ENCODE measurements around the gene CDC23.

DNA sequence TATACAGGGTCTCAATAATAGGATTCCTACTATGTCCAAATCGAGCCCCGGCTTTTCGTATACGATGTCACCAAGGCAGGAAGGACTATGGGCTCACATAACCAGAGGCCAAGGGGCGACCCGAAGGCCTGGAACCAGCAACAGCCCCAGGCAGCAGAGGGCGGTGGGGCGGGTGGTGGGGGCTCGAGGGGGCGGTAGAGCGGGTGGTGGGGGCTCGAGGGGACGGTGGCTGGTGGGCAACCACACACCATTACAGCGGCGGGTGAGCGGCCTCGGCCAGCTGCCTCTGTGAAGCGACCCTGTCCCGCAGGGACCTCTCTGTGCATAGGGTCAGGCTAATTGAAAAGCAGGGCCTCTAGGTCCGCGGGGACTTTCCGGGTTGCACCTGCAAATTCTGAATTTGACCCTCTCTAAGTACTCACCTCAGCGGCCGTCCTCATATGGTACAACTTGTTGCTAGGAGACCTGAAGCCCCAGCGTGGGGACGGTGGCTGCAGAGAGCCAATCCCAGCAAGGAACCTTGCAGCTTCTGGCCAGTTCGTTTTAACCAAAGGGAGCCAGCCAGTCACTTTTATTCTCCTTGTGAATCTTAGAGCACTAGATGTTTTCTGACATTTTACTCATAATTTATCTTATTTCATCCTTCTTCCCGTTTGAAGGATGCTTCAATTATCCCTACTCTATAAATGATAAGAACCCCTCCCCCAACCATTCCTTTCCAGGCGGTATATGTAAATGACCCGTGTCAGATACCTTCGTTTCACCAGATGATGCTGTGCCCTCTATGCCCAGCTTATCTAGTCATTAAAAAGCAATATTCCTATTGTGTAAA lies 74.0 kb downstream of the CDC23 start, which contains the start of gene NME5:
- TF ChIP-seq, protein P1, sequence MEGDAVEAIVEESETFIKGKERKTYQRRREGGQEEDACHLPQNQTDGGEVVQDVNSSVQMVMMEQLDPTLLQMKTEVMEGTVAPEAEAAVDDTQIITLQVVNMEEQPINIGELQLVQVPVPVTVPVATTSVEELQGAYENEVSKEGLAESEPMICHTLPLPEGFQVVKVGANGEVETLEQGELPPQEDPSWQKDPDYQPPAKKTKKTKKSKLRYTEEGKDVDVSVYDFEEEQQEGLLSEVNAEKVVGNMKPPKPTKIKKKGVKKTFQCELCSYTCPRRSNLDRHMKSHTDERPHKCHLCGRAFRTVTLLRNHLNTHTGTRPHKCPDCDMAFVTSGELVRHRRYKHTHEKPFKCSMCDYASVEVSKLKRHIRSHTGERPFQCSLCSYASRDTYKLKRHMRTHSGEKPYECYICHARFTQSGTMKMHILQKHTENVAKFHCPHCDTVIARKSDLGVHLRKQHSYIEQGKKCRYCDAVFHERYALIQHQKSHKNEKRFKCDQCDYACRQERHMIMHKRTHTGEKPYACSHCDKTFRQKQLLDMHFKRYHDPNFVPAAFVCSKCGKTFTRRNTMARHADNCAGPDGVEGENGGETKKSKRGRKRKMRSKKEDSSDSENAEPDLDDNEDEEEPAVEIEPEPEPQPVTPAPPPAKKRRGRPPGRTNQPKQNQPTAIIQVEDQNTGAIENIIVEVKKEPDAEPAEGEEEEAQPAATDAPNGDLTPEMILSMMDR (IDR thresholded peaks at IDR 0.05) = no peak
- TF ChIP-seq POLR2A (IDR thresholded peaks at IDR 0.05) = no peak
- TF ChIP-seq POLR2AphosphoS5 (IDR thresholded peaks at IDR 0.05; ENCODE audit: insufficient read depth in 1 of 2, low read depth in 1 of 2) = no peak
